HepG2 (cell line): ENCODE data around the gene GSTT2. TPM values are rescaled to one million over a fixed set of nuclear protein-coding genes. Genes with fewer than 3 reads are reported as not detected.
"Not testable (repeated sequence)": the region's sequence is repeated elsewhere in the genome, so short reads cannot be mapped to it uniquely, and the experiment has no call there.

Source experiments
- ATAC-seq: fragments of 200-7000 bp; cut with Tn5 transposase; 3 replicates; pipeline ENCODE4 v1.9.1; 2020; ENCODE audit warnings: mild to moderate bottlenecking, moderate library complexity
- BruUV-seq: library from RNA; stranded (reverse); fragments of 400-500 nt; replicated peaks from 2 replicates; lab custom pipeline; 2021; lab: Mats Ljungman, UMichigan
- CTCF ChIA-PET: fragments of 300-600 bp; formaldehyde crosslinking; extraction: SDS; loops from one replicate; lab custom pipeline; 2021; ENCODE audit warnings: low total read pairs, inconsistent platforms, low intra/inter-chr PET ratio; lab: Yijun Ruan, JAX
- POLR2A ChIA-PET: fragments of 350-600 bp; sonication (Branson Sonifier 250); formaldehyde crosslinking; loops from one replicate; lab custom pipeline; 2020; ENCODE audit warnings: antibody characterized with exemption, inconsistent platforms; lab: Yijun Ruan, JAX
- DNase-seq: peaks from one replicate; pipeline ENCODE4 v3.0.0-alpha.2; 2015; ENCODE audit warnings: low spot score
- FAIRE-seq: peaks from 3 replicates; lab custom pipeline; 2011; peaks lifted over from hg19 to GRCh38; lab: Jason Lieb, UNC
- H2AFZ ChIP-seq: one replicate; pipeline ENCODE4 v1.6.1; 2011; ENCODE audit warnings: low read length, inconsistent platforms
- H3K27ac ChIP-seq: fragments of 300-600 bp; 3 replicates; pipeline ENCODE4 v1.8.0; 2011; ENCODE audit warnings: mixed run types, mild to moderate bottlenecking, mixed read lengths, low read length, inconsistent platforms; ENCODE audit not compliant: insufficient read depth; ENCODE audit errors: extremely low read length
- H3K27me3 ChIP-seq, 2 experiments: fragments of 200-600 bp in 1 of 2; 2 replicates in 1 of 2; 3 replicates in 1 of 2; pipeline versions ENCODE4 v1.6.0 to v1.8.0; 2011; ENCODE audit warnings: low read length in 2 of 2, mild to moderate bottlenecking in 2 of 2, moderate library complexity in 2 of 2, inconsistent platforms in 1 of 2; ENCODE audit not compliant: insufficient read depth in 2 of 2, control insufficient read depth in 1 of 2
- H3K36me3 ChIP-seq, 2 experiments: fragments of 200-600 bp in 1 of 2; replicated peaks in 1 of 2; 2 replicates in 1 of 2; 3 replicates in 1 of 2; pipeline versions ENCODE4 v1.5.1 to v1.8.0; 2011; ENCODE audit warnings: low read length in 2 of 2, inconsistent platforms in 1 of 2; ENCODE audit not compliant: insufficient read depth in 2 of 2, control insufficient read depth in 1 of 2
- H3K4me1 ChIP-seq: 2 replicates; pipeline ENCODE4 v1.5.1; 2012; ENCODE audit warnings: low read length, inconsistent platforms; ENCODE audit not compliant: insufficient read depth
- H3K4me2 ChIP-seq: 2 replicates; pipeline ENCODE4 v1.6.0; 2011; ENCODE audit warnings: low read depth, low read length, inconsistent platforms
- H3K4me3 ChIP-seq, 3 experiments: fragments of 200-600 bp in 1 of 3; sonication (generic), shearing (Covaris generic) in 1 of 3; replicated peaks in 1 of 3; 2 replicates each; pipeline ENCODE4 v1.5.1; 2011 to 2016; ENCODE audit warnings: low read length in 3 of 3, inconsistent platforms in 2 of 3, low read depth in 2 of 3, mild to moderate bottlenecking in 2 of 3, control low read depth in 1 of 3, mixed read lengths in 1 of 3; ENCODE audit not compliant: insufficient read depth in 1 of 3
- H3K79me2 ChIP-seq: one replicate; pipeline ENCODE4 v1.6.1; 2011; ENCODE audit warnings: low read length, inconsistent platforms; ENCODE audit not compliant: insufficient read depth
- H3K9ac ChIP-seq: 2 replicates; pipeline ENCODE4 v1.6.0; 2011; ENCODE audit warnings: mild to moderate bottlenecking, low read depth, low read length, inconsistent platforms; ENCODE audit not compliant: insufficient read depth
- H3K9me3 ChIP-seq: 2 replicates; pipeline ENCODE4 v1.5.1; 2012; ENCODE audit warnings: mild to moderate bottlenecking, low read length
- H4K20me1 ChIP-seq: 2 replicates; pipeline ENCODE4 v1.6.0; 2011; ENCODE audit warnings: inconsistent platforms, mild to moderate bottlenecking, low read length, moderate library complexity; ENCODE audit not compliant: insufficient read depth
- CBFB ChIP-seq: sonication (generic); formaldehyde crosslinking; IDR thresholded peaks from 2 replicates; pipeline ENCODE4 v1.4.0; 2020; ENCODE audit warnings: missing genetic modification reagents
- FLYWCH1 ChIP-seq: sonication (generic); formaldehyde crosslinking; IDR thresholded peaks from 2 replicates; pipeline ENCODE4 v1.8.1; 2023; ENCODE audit warnings: mild to moderate bottlenecking, missing genetic modification reagents
- HNF4G ChIP-seq, 2 experiments: sonication (generic) in 1 of 2; formaldehyde crosslinking in 1 of 2; IDR thresholded peaks; 2 replicates each; pipeline versions ENCODE4 v1.4.0 to v1.6.1; 2011 to 2020; ENCODE audit warnings: borderline replicate concordance in 2 of 2, low read depth in 2 of 2, mild to moderate bottlenecking in 2 of 2, low read length in 1 of 2, missing genetic modification reagents in 1 of 2, moderate library complexity in 1 of 2
- HOXA5 ChIP-seq: sonication (generic); formaldehyde crosslinking; IDR thresholded peaks from 2 replicates; pipeline ENCODE4 v1.4.0; 2020; ENCODE audit warnings: missing genetic modification reagents
- LBX2 ChIP-seq: sonication (generic); formaldehyde crosslinking; IDR thresholded peaks from 2 replicates; pipeline ENCODE4 v1.5.0; 2020; ENCODE audit warnings: missing genetic modification reagents, mild to moderate bottlenecking, borderline replicate concordance
- LCORL ChIP-seq, 2 experiments: fragments of 450-650 bp in 1 of 2; sonication (generic) in 1 of 2; formaldehyde crosslinking in 1 of 2; IDR thresholded peaks; 2 replicates each; pipeline versions ENCODE4 v1.5.0 to v1.6.1; 2017 to 2020; ENCODE audit warnings: antibody characterized with exemption in 1 of 2, missing genetic modification reagents in 1 of 2
- PHF21A ChIP-seq: sonication (generic); formaldehyde crosslinking; IDR thresholded peaks from 2 replicates; pipeline ENCODE4 v1.5.0; 2020; ENCODE audit warnings: mild to moderate bottlenecking, missing genetic modification reagents
- ZNF205 ChIP-seq: IDR thresholded peaks from 2 replicates; pipeline ENCODE4 v1.6.1; 2018; ENCODE audit warnings: missing biosample characterization, missing genetic modification reagents
- ZNF788 ChIP-seq: sonication (generic); formaldehyde crosslinking; IDR thresholded peaks from 2 replicates; pipeline ENCODE4 v1.5.0; 2020; ENCODE audit warnings: mild to moderate bottlenecking, missing genetic modification reagents, borderline replicate concordance
- ZZZ3 ChIP-seq: sonication (generic); formaldehyde crosslinking; IDR thresholded peaks from 2 replicates; pipeline ENCODE4 v1.4.0; 2020; ENCODE audit warnings: missing genetic modification reagents, mild to moderate bottlenecking, borderline replicate concordance
- WGBS: methylation state at CpG from one replicate; pipeline ENCODE4 v1.1.6; 2017; ENCODE audit warnings: low lambda C conversion rate; 5-methylcytosine and 5-hydroxymethylcytosine counted together
- in situ Hi-C: cut with HindIII; loops from 2 replicates; pipeline ENCODE4 v1.10.0; 2017; ENCODE audit warnings: low pct_unique_long_range_greater_than_20kb; ENCODE audit not compliant: extremely low pct_ligation_motif_present
- intact Hi-C: fragments of 100-400 bp; cut with micrococcal nuclease; formaldehyde crosslinking; loops from one replicate; pipeline ENCODE4 v1.10.0; 2022; ENCODE audit not compliant: unreplicated experiment
- polyA plus RNA-seq, 8 experiments: library from polyadenylated mRNA; depleted of rRNA in 3 of 8; stranded (reverse) in 7 of 8; unstranded in 1 of 8; fragments of >200 nt; fragmentation: Illumina TruSeq in 4 of 8; extraction: Trizol in 4 of 8; gene quantifications; 2 replicates each; pipeline versions ENCODE4 v1.2.1 to v1.2.3, GENCODE V29; 2011 to 2016; ENCODE audit warnings: low read depth in 4 of 8, missing spikeins in 1 of 8, mixed read lengths in 1 of 8; ENCODE audit not compliant: insufficient read depth in 1 of 8
- total RNA-seq, 5 experiments: library from RNA; depleted of rRNA; stranded (reverse); fragments of >200 nt; fragmentation: Illumina TruSeq; extraction: Trizol; gene quantifications; 2 replicates each; pipeline ENCODE4 v1.2.3, GENCODE V29; 2016; ENCODE audit warnings: low read depth in 1 of 5
- TF ChIP-seq, protein P1 (sequence below): sonication (generic); formaldehyde crosslinking; IDR thresholded peaks from 2 replicates; pipeline ENCODE4 v1.8.0; 2022; ENCODE audit warnings: missing genetic modification reagents, mild to moderate bottlenecking, inconsistent platforms, borderline replicate concordance
- TF ChIP-seq, protein P2 (sequence below): IDR thresholded peaks from 2 replicates; pipeline ENCODE4 v1.6.1; 2018; ENCODE audit warnings: missing genetic modification reagents, mild to moderate bottlenecking, missing compliant biosample characterization

Gene GSTT2
- total and polyA plus RNA-seq, 2 of the 13 experiments (the other 11 are each of a cell fraction or from before 2014, with no cell fraction given), result not detected

GRCh38 chr22:23939017-23939357, 40.9 kb upstream of the GSTT2 start:
- no peak for DNase-seq
- Histone ChIP-seq H3K36me3 (no peaks in the 10 kb centered on the region), H4K20me1 (no peaks in the 10 kb centered on the region), H3K4me2 (peak overlapping the region; percentile 44; the same call in 1 of the 2 replicates), H3K9ac (no peak overlapping the region), H2AFZ (no peak overlapping the region), H3K9me3 (no peaks in the 10 kb centered on the region), H3K4me1 (peaks cover 18% of the 10 kb centered on the region), H3K27ac (no peak overlapping the region), H3K79me2 (no peaks in the 10 kb centered on the region), H3K27me3 (no peaks in the 10 kb centered on the region), H3K4me3 (no peak overlapping the region)
- in situ Hi-C loops, result loop anchor here (5.0 kb wide), 1 partner anchor 68 kb away; the partner anchor contains the start of gene GSTT4
- no peak for FAIRE-seq
- TF ChIP-seq FLYWCH1 (CRISPR knock-in tag) (no peak), CBFB (CRISPR knock-in tag) (peak; percentile 52; the same call in 1 of the 2 replicates), LCORL (IDR thresholded peaks at IDR 0.05) (no peak), LCORL (CRISPR knock-in tag; IDR thresholded peaks at IDR 0.05) (no peak), HOXA5 (no peak), LBX2 (no peak), PHF21A (0 out of 2 replicates have a peak, but pooled peaks have one; percentile 4), ZZZ3 (CRISPR knock-in tag) (no peak), HNF4G (IDR thresholded peaks at IDR 0.05; ENCODE audit: borderline replicate concordance, low read depth, low read length) (no peak), HNF4G (CRISPR knock-in tag; IDR thresholded peaks at IDR 0.05; ENCODE audit: borderline replicate concordance, low read depth) (no peak), ZNF788 (peak; percentile 25; the same call in 1 of the 2 replicates), ZNF205 (CRISPR knock-in tag) (no peak)
- TF ChIP-seq, protein P1, sequence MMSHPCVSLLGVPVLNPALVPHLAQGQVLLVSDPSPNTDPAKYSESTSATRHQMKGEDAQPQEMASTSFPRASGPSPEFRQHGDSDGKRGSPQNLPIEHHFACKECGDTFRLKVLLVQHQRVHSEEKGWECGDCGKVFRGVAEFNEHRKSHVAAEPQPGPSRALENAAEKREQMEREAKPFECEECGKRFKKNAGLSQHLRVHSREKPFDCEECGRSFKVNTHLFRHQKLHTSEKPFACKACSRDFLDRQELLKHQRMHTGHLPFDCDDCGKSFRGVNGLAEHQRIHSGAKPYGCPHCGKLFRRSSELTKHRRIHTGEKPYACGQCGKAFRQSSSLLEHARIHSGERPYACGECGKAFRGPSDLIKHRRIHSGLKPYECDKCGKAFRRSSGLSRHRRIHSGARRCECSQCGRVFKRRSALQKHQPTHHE (CRISPR knock-in tag), result no peak
- TF ChIP-seq, protein P2, sequence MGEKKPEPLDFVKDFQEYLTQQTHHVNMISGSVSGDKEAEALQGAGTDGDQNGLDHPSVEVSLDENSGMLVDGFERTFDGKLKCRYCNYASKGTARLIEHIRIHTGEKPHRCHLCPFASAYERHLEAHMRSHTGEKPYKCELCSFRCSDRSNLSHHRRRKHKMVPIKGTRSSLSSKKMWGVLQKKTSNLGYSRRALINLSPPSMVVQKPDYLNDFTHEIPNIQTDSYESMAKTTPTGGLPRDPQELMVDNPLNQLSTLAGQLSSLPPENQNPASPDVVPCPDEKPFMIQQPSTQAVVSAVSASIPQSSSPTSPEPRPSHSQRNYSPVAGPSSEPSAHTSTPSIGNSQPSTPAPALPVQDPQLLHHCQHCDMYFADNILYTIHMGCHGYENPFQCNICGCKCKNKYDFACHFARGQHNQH (CRISPR knock-in tag), result no peak
- WGBS, result 24% methylated on average over 3 of the region's 3 CpGs
- intact Hi-C loops, result no loop called here
- ChIA-PET CTCF (no interaction called here), POLR2A (interaction anchor here (1.0 kb wide), 2 partner anchors 58 to 242 kb away, joined by 3 to 5 read pairs; no protein-coding TSS in a partner anchor)
- BruUV-seq, result no TSS peak
- ATAC-seq, result peak; percentile 58

DNA sequence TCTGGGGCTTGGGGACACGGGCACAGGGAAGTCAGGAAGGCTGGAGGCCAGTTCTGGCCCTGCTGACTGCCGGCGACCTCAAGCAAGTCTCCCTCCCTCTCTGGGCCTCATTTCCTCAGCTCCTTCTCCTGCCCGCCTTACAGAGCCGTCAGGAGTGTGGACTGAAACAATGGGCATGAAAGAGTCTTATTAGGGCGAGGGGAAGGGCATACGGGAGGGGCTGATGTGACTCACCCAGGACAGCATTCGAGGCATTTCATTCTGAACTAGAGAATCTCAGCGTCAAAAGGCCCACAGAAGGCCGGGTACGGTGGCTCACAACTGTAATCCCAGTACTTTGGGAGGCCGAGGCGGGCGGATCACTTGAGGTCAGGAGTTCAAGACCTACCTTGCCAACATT, 39.8 kb upstream of the GSTT2 start:
- H3K9ac ChIP-seq, H3K9me3 ChIP-seq, H2AFZ ChIP-seq, H3K4me2 ChIP-seq, H3K4me3 ChIP-seq, BruUV-seq, H4K20me1 ChIP-seq, H3K27ac ChIP-seq, FAIRE-seq, POLR2A ChIA-PET, H3K79me2 ChIP-seq, in situ Hi-C loops, DNase-seq, CTCF ChIA-PET, intact Hi-C loops, H3K36me3 ChIP-seq, H3K27me3 ChIP-seq: not testable (repeated sequence)
- ATAC-seq, result peak; percentile 32; the same call in 1 of the 3 replicates
- WGBS, result 17% methylated on average over 3 of the region's 14 CpGs
- H3K4me1 ChIP-seq, result peaks cover 18% of the 10 kb centered on the region
